ENCODE results near the gene HEATR5A.
"Not testable (repeated sequence)": the region's sequence is repeated elsewhere in the genome, so short reads cannot be mapped to it uniquely, and the experiment has no call there.

Gene HEATR5A

DNA sequence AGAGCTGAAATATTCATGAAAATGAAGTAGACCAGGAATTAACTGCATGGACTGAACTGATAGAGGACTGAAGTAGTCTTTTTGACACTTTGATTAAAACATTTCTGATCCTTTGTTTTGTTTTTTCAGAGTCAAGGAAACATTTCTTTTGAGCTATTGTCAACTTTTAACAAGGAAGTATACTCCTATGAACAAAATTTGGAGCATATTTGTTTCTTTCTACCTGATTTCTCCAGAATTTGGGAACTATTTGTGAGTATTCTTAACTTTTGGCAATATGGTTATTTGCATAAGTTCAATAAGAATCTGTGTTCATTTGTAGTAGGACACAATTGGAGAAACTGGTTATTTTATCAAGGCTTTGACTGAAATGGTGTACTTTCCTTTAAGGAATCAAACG is 141.5 kb downstream of the HEATR5A start:
- DNase-seq = no peak

DNA sequence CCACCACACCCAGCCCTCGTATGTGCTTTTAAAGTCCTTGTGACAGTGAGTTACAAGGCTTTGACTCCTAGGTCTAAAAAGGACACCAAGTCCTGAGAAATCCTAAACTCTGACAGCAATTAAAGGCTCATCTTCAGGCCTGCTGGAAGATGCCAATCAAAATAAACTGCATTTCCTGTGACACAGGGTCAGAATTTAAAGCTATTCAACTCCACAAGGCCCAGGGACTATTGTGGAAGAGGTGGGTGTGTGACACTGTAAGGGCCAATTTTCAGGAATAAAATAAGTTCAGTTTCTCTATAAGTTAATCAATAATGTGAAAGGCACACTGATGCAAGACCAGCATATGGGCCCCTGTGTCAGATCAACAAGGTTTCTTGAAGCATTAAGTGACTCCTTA is 143.3 kb downstream of the HEATR5A start:
- DNase-seq = no peak

DNA sequence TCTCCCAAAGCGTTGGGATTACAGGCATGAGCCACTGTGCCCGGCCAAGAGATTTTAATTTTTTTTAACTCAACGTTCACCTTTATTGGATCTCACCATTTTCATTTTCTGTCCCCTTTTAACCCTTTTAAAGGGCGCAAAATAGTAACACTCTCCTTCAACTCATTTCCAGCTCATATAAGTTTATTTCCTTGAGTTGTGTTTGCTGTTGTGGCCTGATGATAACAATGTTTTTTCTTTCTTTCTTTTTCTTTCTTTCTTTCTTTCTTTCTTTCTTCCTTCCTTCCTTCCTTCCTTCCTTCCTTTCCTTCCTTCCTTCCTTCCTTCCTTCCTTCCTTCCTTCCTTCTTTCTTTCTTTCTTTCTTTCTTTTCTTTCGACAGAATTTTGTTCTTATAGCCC is 143.9 kb downstream of the HEATR5A start:
- not testable (repeated sequence) for DNase-seq

DNA sequence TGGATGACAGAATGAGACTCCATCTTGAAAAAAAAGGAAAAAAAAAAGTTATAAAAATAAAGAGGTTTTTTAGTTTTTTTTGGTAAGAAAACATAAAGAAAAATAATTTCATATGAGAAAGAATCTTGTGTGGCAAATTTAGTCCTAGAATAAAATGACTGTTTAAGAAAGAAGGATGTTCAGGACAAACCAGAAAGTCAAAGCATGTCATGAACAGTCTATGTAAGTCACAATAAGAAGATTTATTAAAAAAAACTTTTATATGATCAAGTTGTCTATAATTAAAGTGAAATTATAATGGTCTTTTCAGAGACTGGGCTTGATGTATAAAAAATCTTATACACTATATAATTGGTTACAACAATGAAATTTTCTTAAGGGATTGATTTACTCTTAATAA is 144.6 kb downstream of the HEATR5A start:
- DNase-seq = no peak

DNA sequence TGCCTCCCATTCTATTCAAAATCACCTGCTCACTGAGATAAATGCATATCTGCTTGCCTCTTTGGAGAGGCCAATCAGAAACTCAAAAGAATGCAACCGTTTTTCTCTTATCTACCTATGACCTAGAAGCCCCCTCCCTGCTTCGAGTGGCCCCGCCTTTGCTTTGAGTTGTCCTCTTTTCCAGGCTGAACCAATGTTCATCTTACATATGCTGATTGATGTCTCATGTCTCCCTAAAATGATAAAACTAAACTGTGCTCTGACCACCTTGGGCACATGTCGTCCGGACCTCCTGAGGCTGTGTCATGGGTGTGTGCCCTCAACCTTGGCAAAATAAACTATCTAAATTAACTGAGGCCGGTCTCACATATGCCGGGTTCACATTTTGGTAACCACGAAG is 148.7 kb downstream of the HEATR5A start:
- DNase-seq = no peak

DNA sequence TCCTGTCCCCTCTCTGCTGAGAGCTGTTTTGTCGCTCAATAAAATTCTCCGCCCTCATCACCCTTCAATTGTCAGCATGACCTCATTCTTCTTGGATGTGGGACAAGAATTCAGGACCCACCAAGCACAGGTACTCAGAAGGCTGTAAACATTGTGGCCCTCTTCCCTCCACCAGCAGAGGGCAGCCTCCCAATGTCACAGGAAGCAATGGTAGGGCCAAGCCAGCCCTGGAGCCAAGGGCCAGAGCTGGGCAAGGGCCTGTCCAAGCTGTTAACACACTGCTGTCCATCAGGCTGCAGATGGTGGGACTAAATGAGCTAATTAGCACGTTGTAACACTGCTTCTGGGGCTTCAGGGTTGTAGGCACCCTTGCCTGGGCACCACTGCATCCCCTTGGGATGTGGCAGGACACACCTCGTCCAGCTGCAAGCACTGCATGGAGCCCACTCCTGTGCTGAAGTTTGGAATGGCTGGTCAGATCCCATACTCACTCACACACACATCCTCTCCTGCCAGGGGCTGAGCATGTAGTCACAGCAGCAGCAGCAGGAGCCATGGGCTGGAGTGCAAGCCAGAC is 150.1 kb downstream of the HEATR5A start:
- no peak for DNase-seq

DNA sequence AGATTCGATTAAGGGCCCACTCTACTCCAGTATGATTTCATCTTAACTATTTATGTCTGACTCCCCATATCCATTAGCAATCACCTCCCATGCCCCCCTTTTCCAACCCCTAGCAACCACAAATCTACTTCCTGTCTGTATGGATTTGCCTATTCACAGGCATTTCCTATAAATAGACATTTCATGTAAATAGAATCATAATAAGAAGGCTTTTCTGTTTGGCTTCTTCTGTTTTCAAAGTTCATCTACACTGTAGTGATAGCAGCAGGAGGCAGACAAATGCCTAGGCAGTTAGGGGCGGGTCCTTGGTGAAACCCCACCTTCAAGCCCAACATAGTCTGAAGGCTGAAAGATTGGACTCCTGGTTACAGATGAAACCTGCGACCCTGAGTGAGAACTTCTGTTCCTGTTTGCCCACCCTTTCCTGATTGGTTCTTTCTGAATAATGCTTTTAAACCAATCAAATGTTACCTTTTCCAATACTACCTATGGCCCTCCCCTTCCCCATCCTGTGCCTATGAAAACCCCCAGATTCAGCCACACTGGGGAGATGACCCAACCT is 150.6 kb downstream of the HEATR5A start:
- no peak for DNase-seq

DNA sequence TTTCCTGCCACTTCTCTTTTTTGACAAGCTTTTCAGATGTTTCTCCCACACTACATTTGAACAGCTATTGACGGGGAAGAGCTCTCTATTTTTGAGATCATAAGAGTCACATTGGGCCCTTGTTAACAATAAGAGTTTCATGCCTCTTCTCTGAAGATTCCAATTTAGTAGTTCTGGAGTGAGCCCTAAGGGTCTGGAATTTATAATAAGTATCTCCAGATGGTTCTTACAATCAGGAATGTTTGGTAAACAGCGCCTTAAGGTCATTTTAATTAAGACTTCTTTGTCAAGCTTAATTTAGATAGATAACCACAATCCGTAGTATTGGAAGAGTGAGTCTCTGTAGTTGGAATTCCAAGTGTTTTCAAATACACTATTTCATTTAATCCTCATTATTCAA is 152.1 kb downstream of the HEATR5A start:
- no peak for DNase-seq

DNA sequence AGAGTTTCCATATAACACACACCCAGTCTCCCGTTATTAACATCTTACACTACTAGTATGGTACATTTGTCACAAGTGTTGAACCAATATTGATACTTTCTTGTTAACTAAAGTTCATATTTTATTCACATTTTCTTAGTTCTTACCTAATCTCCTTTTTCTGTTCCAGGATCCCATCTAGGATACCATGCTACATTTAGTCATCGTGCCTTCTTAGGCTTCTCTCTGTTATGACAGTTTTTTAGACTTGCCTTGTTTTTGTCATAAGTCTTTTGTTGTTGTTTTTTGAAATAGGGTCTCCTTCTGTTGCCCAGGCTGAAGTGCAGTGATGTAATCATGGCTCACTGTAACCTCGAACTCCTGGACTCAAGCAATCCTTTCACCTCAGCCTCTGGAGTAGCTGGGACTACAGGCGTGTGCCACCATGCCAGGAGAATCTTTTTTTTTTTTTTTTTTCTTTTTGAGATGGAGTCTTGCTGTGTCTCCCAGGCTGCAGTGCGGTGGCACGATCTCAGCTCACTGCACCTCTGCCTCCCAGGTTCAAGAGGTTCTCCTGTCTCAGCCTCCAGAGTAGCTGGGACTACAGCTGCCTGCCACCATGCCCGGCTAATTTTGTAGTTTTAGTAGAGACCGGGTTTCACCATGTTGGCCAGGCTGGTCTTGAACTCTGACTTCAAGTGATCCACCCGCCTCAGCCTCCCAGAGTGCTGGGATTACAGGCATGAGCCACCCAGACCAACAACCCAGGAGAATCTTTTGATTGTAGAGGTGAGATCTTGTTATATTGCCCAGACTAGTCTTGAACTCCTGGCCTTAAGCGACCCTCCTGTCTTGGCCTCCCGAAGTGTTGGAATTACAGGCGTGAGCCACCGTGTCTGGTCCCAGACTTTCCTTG is 153.7 kb downstream of the HEATR5A start:
- no peak for DNase-seq

DNA sequence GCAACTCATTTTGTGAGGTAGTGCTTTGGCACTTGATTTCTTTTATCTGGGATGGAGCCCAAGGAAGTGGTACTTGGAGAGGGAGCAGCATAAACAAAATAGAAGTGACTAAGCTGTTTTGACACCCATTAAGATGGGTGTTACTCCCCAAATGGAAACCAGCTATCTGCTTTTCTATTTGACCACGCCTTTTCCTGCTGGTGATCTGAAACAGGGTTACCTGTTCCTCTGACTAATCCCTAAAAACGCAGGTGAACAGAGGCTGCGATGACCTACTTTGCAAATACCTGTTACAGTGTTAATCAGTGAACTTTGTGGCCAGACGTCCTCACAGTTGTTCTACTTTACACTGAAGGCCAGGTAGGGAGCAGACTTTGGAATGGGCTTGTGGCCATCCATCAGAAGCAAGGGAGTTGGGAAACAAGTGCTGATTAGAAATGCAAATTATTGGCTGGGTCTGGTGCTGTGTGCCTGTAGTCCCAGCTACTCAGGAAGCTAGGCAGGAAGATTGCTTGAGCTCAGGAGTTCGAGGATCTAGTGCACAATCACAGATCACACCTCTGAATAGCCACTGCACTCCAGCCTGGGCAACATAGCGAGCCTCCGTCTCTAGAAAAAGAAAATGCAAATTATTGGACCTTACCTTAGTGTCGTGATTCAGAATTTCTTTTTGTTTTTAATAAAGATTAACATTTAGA is 154.5 kb downstream of the HEATR5A start:
- DNase-seq = no peak

DNA sequence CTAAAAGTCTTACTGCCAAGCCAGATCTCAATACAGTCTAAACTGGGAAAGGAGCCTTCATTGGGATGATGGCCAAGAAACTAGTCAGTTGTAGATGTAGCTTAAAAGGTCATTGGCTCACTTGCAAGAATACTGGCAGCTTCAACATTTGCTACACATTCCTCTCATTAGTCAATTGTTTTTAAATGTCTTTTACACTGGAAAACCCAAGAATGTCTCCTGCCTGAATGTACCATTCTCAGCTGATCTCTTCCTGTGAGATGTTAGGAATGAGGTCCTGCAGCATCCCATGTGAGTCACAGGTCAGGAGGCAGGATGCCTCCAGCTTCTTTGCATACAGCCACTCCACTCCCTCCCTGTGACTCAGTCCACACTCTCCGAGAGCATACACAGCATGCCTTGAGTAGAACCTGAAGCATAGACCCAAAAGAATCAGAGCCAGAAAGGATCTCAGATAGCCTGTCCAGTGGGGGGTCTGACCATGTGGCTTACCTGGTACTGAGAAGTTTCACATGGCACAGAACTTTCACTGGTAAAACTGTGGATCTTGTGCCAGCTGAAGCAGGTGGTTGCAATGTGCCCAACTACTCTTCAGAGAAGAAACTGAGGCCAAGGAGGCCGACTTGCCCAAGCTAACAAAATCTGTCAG is 156.7 kb downstream of the HEATR5A start:
- DNase-seq = no peak

DNA sequence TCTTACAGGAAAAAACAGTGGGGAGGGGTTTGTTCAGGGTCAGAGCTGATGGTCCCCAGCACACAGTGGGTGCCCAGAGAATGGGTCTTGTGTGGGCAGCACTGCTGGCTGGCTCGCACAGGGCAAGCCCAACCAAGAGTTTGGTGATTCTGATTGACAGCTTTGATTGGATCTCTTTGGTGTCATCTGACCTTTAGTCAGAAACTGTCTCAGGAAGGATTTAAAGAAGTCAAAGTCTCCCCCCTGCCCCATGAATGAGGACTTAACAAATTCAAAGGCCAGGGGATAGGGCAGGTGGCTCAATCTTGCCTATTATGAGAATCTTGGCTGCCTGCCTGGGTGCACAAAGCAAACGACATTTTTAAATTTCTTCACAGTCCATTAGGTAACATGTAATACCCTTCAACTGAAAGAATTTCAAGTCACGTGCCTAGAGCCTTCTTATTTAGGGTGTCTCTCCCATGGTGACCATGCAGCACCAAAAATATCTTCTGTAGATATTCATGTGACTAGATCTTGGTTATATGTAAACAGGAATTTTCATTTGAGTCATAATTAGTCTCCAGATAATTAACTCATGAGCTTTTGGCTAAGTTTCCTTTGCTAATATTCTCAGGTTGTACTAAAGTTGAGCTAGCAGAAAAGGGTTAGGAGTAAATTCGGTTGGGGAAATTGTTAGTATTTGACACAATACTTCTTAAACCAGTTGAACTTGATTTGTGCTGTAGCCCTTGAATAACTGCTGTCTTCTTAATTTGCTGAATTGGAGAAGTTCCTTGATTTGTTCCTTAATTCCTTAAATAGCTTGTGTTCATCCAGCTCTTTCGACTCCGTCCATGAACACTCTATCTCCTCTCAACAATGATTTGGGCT is 158.3 kb downstream of the HEATR5A start:
- no peak for DNase-seq

DNA sequence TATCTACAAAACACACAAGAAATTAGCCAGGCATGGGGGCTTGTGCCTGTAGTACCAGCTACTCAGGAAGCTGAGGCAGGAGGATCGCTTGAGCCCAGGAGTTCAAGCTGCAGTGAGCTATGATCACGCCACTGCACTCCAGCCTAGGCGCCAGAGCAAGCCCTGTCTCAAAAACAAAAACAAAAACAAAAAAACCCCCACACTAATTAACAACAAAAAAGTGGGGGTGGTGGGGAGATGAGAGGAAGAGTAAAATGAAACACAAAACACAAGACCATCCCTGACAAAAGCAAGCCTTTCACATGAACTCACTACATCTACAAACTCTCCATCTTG is 158.9 kb downstream of the HEATR5A start:
- no peak for DNase-seq

DNA sequence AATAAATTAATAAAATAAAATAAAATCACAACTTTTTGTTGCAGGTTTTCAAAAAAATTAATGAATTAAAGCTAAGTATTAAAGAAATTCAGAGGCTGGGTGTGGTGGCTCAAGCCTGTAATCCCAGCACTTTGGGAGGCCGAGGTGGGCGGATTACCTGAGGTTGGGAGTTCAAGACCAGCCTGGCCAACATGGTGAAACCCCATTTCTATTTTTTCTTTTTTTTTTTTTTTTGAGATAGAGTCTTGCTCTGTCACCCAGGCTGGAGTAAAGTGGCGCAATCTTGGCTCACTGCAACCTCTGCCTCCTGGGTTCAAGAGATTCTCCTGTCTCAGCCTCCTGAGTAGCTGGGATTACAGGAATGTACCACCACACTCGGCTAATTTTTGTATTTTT is 161.3 kb downstream of the HEATR5A start:
- DNase-seq = not testable (repeated sequence)

DNA sequence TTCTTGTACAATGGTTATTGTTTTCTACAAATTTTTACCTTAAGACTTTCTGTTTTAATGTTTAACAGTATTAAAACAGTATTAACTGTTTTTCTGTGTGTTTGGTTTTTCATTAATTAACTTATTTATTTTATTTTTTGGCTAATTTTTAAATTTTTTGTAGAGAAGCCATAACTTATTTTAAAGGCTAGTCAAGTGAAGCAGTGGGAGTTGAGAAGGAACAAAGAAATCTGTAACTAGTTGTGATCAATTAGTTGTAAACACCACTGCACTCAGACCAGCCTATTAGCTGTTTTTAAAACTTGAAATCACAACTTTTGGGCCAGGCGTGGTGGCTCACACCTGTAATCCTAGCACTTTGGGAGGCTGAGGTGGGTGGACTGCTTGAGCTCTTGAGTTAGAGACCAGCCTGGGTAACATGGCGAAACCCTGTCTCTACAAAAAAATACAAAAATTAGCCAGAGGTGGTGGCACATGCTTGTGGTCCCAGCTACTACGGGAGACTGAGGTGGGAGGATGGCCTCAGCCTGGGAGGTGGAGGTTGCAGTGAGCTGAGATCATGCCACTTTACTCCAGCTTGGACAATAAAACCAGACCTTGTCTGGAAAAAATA is 161.8 kb downstream of the HEATR5A start:
- DNase-seq = no peak

DNA sequence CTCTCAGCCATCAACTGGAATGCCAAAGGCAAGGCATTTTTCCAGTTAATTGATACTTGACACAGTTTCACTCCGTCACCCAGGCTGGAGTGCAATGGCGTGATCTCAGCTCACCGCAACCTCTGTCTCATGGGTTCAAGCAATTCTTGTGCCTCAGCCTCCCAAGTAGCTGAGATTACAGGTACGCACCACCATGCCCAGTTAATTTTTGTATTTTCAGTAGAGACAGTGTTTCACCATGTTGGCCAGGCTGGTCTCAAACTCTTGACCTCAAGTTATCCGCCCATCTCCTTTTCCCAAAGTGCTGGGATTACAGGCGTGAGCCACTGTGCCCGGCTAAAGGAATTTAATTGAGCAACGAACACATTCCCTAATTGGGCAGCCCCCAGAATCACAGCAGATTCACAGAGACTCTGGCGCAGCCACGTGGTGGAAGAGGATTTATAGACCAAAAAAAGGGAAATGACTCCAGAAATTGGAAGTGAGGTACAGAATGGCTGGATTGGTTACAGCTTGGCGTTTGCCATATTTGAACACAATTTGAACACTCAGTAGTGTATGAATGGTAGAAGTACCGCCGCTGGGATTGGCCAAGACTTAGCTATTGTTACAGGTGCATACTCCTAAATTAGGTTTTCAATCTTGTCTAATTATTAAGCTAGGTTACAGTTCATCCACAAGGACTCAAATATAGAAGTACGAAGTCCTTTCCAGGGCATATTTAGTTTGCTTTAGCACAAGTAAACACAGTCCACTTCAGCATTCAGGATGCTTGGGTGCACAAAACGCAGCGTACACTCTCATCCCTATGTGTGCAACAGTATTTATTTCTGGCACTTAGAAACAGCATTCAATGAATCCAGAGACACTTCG is 162.6 kb downstream of the HEATR5A start:
- DNase-seq = not testable (repeated sequence)

DNA sequence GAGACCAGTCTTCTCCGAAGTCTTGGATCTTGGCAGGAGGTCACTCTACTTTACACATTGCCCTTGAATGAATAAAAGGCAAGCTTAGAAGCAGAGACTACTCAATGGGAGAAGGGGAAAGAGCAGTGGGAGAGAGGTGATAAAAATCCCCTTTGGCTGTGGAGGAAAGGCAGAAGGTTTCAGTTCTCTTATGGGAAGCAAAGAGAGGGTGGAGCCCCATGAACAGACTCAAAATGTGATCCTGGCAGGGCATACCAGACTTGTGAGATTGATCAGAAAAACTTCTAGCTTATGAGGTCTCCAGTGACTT is 163.2 kb downstream of the HEATR5A start:
- no peak for DNase-seq

DNA sequence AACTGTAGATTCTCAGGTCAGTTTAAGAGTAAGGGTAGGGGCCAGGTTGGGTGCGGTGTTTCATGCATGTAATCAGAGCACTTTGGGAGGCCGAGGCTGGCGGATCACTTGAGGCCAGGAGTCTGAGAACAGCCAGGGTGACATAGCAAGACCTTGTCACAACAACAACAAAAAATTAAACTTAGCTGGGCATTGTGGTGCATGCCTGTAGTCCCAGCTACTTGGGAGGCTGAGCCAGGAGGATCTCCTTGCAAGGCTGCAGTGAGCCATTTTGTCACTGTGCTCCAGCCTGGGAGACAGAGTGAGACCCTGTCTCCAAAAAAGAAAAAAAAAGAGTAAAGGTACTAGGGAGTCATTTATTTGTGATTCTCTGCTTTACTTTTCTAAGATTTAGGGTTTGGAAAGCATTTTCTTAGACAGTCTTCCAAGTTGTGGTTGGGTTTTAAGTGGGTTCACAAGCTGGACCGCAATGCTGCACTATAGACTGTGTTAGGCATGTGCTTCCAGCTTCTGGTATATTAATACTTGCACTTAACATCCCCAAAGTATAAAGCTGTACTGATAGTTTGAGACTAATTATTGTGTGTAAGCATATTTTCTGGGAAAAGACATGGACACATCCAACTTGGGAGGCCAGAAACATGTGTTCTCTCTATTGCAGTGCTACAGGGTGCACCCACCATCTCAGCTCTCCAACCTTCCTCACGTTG is 163.7 kb downstream of the HEATR5A start:
- DNase-seq = no peak

DNA sequence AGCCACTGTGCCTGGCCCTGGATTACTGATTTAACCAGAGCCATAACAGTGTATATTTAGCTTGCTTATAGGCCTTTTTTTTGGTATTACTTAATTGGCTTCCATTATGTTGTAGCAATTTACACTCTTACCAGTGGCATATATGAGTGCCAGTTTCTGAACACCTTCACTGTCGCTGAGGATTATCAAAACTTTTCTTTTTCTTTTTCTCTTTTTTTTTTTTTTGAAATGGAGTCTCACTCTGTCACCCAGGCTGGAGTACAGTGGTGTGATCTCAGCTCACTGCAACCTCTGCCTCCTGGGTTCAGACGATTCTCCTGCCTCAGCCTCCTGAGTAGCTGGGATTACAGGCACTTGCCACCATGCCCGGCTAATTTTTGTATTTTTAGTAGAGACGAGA is 164.4 kb downstream of the HEATR5A start:
- not testable (repeated sequence) for DNase-seq

DNA sequence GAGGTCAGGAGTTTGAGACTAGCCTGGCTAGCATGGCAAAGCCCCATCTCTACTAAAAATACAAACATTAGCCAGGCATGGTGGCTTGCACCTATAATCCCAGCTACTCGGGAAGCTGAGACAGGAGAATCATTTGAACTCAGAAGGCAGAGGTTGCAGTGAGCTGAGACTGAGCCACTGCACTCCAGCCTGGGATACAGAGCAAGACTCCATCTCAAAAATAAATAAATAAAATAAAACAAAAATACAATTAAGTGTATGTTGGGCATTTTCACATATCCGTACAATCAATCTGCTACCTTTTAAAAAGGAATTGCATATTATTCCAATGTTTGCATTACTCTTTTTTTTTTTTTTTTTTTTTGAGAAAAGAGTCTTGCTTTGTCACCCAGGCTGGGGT is 165.1 kb downstream of the HEATR5A start:
- DNase-seq = no peak

Measured in activated effector memory CD4-positive, alpha-beta T cell treated with Interleukin-2 at 50 U/mL for 16 hours (primary cell).